Psoas muscle (tissue), 8 donors: ENCODE measurements around the gene TOR1B. TPM values are rescaled to one million over a fixed set of nuclear protein-coding genes. Genes with fewer than 3 reads are reported as not detected.

Source experiments
- ATAC-seq, 4 donors: fragments of 200-7000 bp; cut with Tn5 transposase; one replicate each; pipeline ENCODE4 v1.9.1; 2020; ENCODE audit warnings: moderate library complexity in 3 of 4, mild to moderate bottlenecking in 2 of 4
- DNase-seq, 2 donors: peaks; one replicate each; pipeline ENCODE4 v3.0.0-alpha.2; 2020
- H3K27ac ChIP-seq: fragments of 200-600 bp; one replicate; pipeline ENCODE4 v1.8.0; 2022
- H3K27me3 ChIP-seq, 3 donors: fragments of 200-600 bp in 1 of 3; one replicate each; pipeline versions ENCODE4 v1.6.1 to v1.8.0; 2013 to 2022; ENCODE audit warnings: low read length in 2 of 3, mild to moderate bottlenecking in 2 of 3, moderate library complexity in 1 of 3; ENCODE audit not compliant: insufficient read depth in 3 of 3
- H3K36me3 ChIP-seq, 2 donors: fragments of 200-600 bp in 1 of 2; one replicate each; pipeline versions ENCODE4 v1.6.1 to v1.8.0; 2013 to 2022; ENCODE audit warnings: low read depth in 1 of 2, mild to moderate bottlenecking in 1 of 2, moderate library complexity in 1 of 2; ENCODE audit not compliant: insufficient read depth in 1 of 2
- H3K4me1 ChIP-seq: fragments of 200-600 bp; one replicate; pipeline ENCODE4 v1.8.0; 2022
- H3K4me3 ChIP-seq: fragments of 200-600 bp; one replicate; pipeline ENCODE4 v1.8.0; 2022; ENCODE audit warnings: mild to moderate bottlenecking
- H3K9me3 ChIP-seq: fragments of 200-600 bp; one replicate; pipeline ENCODE4 v1.8.0; 2022
- CTCF ChIP-seq: fragments of 200-600 bp; IDR thresholded peaks from one replicate; pipeline ENCODE4 v1.8.0; 2022; ENCODE audit warnings: antibody characterized with exemption
- WGBS, 3 donors: extraction: QIAGEN DNeasy Blood & Tissue Kit; methylation state at CpG; one replicate each; pipeline versions ENCODE4 v1.1.6 to v1.1.7; 2013; 5-methylcytosine and 5-hydroxymethylcytosine counted together
- intact Hi-C, 2 donors: fragments of 100-400 bp; cut with DNase I; formaldehyde crosslinking; loops; one replicate each; pipeline versions ENCODE4 v1.11.0 to v1.14.2; 2022
- polyA plus RNA-seq, 3 donors: library from polyadenylated mRNA; stranded (reverse); fragments of 200-250 nt; gene quantifications; one replicate each; pipeline ENCODE4 v1.2.3, GENCODE V29; 2013
- total RNA-seq, 4 donors: library from RNA; stranded (reverse); fragmentation: NEBNext Ultra II Directional in 2 of 4; extraction: Animal tissue kit (Norgen Biotek cat#: 25700) in 2 of 4; gene quantifications; one replicate each; pipeline versions ENCODE4 v1.2.1 to v1.2.4, GENCODE V29; 2021 to 2023
- donor health status: healthy with polysubstance abuse.
- donor health status: DM: no; HTN: no; CAD: no; lungs with moderate emphysema.
- donor health status: Bipolar disorder and iron deficiency.
- donor health status: healthy.
- donor health status: DM: yes; HTN: yes; CAD: no.
- donor health status: DM: no; HTN: no; CAD: no.
- donor health status: DM: no; HTN: no; CAD: no.
- donor health status: DM: yes; HTN: yes; CAD: no.

The TOR1B gene
- total and polyA plus RNA-seq, 7 donors, result 13.0 to 30.1 (median 14.9) TPM

GRCh38 chr9:129835860-129836223 is 32.9 kb downstream of the TOR1B start:
- ATAC-seq, result peak in 1 of 4 donors; percentile 1
- no peak for TF ChIP-seq CTCF
- peak overlapping the region; percentile 94 for H3K27ac ChIP-seq
- H3K4me3 ChIP-seq, result peak overlapping the region; percentile 90
- H3K4me1 ChIP-seq, result peaks cover 22% of the 10 kb centered on the region
- WGBS, 3 donors, result 0 to 1% (median 1%) methylated on average over 19 of the region's 19 CpGs
- peaks cover 0 to 44% of the 10 kb centered on the region in 2 donors for H3K36me3 ChIP-seq
- no peak for DNase-seq
- intact Hi-C loops, result no loop called here
- no peaks in the 10 kb centered on the region for H3K9me3 ChIP-seq
- H3K27me3 ChIP-seq, result no peaks in the 10 kb centered on the region

- ATAC-seq (no peak), DNase-seq (no peak)
- Histone ChIP-seq H3K9me3 (no peaks in the 10 kb centered on the region), H3K36me3 (peaks cover 0 to 37% of the 10 kb centered on the region in 2 donors), H3K4me3 (peak overlapping the region; percentile 90), H3K4me1 (peaks cover 22% of the 10 kb centered on the region), H3K27ac (peak overlapping the region; percentile 94), H3K27me3 (no peaks in the 10 kb centered on the region)
- intact Hi-C loops, result no loop called here
- TF ChIP-seq CTCF, result no peak
- WGBS, 3 donors, result 26 to 33% (median 27%) methylated on average over 16 of the region's 16 CpGs
These were observed 33.5 kb downstream of the TOR1B start for GRCh38 chr9:129836311-129837007.

- H3K9me3 ChIP-seq, result no peaks in the 10 kb centered on the region
- no peak overlapping the region for H3K27ac ChIP-seq
- H3K36me3 ChIP-seq, result peaks cover 0 to 21% of the 10 kb centered on the region in 2 donors
- ATAC-seq (no peak), DNase-seq (no peak)
- TF ChIP-seq CTCF, result no peak
- peaks cover 18% of the 10 kb centered on the region for H3K4me1 ChIP-seq
- no peak overlapping the region for H3K4me3 ChIP-seq
- no peaks in the 10 kb centered on the region for H3K27me3 ChIP-seq
- intact Hi-C loops, result no loop called here
- 86 to 93% (median 87%) methylated on average over 12 of the region's 12 CpGs for WGBS, 3 donors
These were observed 35.8 kb downstream of the TOR1B start for GRCh38 chr9:129838707-129839259.

GRCh38 chr9:129839324-129840023 is 36.5 kb downstream of the TOR1B start:
- DNase-seq (no peak), ATAC-seq (no peak)
- Histone ChIP-seq H3K4me3 (no peak overlapping the region), H3K4me1 (peaks cover 12% of the 10 kb centered on the region), H3K27me3 (no peaks in the 10 kb centered on the region), H3K9me3 (no peaks in the 10 kb centered on the region), H3K27ac (no peak overlapping the region), H3K36me3 (peaks cover 0 to 19% of the 10 kb centered on the region in 2 donors)
- TF ChIP-seq CTCF, result no peak
- WGBS, 3 donors, result 76 to 83% (median 79%) methylated on average over 10 of the region's 10 CpGs
- intact Hi-C loops, result no loop called here
